Measurements from ENCODE around the gene ATP23. TPM values are rescaled to one million over a fixed set of nuclear protein-coding genes. Genes with fewer than 3 reads are reported as not detected.

ATP23 gene
- total RNA-seq: 0.66 and 5.9 TPM in 2 replicates

GRCh38 chr12:57941165-57941894 is at the start of gene ATP23:
Gene ATP23 (plus strand): TSS chr12:57941567. CDS start chr12:57941702, 135 bp downstream.

Other genes with a start within 250 kb of the ATP23 start
- 113 and 651 TPM in 2 replicates for gene OS9, start 247.4 kb upstream of the ATP23 start, total RNA-seq
- gene AGAP2, start 202.8 kb upstream of the ATP23 start, total RNA-seq: 0.22 and 0.29 TPM in 2 replicates
- gene TSPAN31, start 196.5 kb upstream of the ATP23 start, total RNA-seq: 34.6 and 44.8 TPM in 2 replicates
- gene CDK4, start 189.3 kb upstream of the ATP23 start, total RNA-seq: 301 and 304 TPM in 2 replicates
- 1.6 and 5.3 TPM in 2 replicates for gene MARCHF9, start 186.5 kb upstream of the ATP23 start, total RNA-seq
- 1.1 and 2.3 TPM in 2 replicates for gene CYP27B1, start 174.5 kb upstream of the ATP23 start, total RNA-seq
- 12.5 and 12.7 TPM in 2 replicates for gene METTL1, start 169.5 kb upstream of the ATP23 start, total RNA-seq
- gene EEF1AKMT3, start 169.0 kb upstream of the ATP23 start, total RNA-seq: 8.9 and 9.4 TPM in 2 replicates
- gene TSFM, start 158.8 kb upstream of the ATP23 start, total RNA-seq: 18.2 and 19.5 TPM in 2 replicates
- gene AVIL, start 122.8 kb upstream of the ATP23 start, total RNA-seq: 1.3 and 3.1 TPM in 2 replicates
- 102 and 186 TPM in 2 replicates for gene CTDSP2, start 94.8 kb upstream of the ATP23 start, total RNA-seq

Data from placental pericyte (primary cell).